ENCODE measurements around the gene OSBPL2.

The OSBPL2 gene

DNA sequence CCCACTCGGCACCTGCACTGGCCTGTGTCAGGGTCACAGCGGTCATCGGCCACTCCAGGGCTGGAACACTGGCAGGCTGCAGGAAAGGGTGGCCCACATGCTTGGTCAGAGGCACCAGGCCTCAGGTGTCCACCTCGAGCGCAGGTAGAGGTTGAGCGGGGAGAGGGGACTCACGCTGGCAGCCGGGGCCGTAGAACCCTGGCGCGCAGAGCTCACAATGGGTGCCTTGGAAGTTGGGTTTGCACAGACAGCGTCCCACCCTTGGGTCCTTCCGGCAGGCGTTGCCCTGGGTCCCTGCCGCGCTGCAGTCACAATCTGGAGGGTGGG is 99.9 kb downstream of the OSBPL2 start:
- no peak for FAIRE-seq
- no peak for DNase-seq (ENCODE audit: insufficient read length)
- no peak for TF ChIP-seq TAF1 (IDR thresholded peaks at IDR 0.05; ENCODE audit: borderline replicate concordance, low read depth, low read length)

DNA sequence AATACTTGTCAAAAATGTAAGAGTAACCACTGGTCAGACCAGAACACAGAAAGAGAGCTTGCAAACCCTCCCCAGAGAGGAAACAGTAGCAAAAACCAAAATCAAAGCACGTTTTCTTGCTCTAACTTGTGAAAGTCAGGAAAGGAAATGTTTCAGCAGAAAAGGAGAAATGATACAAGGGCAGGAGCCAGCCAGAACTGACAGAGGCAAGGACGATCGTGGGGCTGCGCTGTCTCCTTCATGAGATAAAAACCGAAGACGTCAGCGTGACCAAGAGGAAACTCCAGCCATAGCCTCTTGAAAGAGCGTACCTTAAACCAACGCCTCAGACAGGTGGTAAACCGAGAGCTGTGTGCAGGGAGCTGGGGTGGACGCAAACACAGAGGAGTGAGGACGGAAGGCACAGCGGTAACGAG is 101.3 kb downstream of the OSBPL2 start:
- no peak for DNase-seq (ENCODE audit: insufficient read length)
- TF ChIP-seq POLR2AphosphoS5 (IDR thresholded peaks at IDR 0.05; ENCODE audit: low read depth, low read length) (no peak), POLR2A (IDR thresholded peaks at IDR 0.05; ENCODE audit: low read depth, low read length) (no peak; the same call in 1 of the 2 replicates), TAF1 (IDR thresholded peaks at IDR 0.05; ENCODE audit: borderline replicate concordance, low read depth, low read length) (no peak)
- FAIRE-seq, result peak; percentile 95

DNA sequence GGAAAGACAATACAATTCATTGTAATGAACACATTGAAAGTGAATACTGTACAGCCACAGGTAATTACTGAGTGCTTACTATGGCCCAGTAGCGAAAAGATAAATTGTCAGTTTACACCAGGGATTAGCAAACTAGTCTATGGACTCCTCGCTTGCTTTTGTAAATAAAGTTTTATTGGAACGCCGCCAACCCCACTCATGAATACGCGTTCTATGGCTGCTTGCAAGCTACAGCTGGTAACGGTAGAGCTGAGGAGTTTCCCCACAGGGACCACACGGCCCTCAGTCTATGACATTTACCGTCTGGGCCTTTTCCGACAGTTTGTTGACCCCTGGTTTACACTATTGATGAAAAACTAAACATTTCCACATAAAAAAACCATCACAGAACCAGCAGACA is 104.6 kb downstream of the OSBPL2 start:
- DNase-seq (ENCODE audit: insufficient read length) (no peak), FAIRE-seq (no peak)
- TF ChIP-seq POLR2A (IDR thresholded peaks at IDR 0.05; ENCODE audit: low read depth, low read length) (no peak), TAF1 (IDR thresholded peaks at IDR 0.05; ENCODE audit: borderline replicate concordance, low read depth, low read length) (no peak), POLR2AphosphoS5 (IDR thresholded peaks at IDR 0.05; ENCODE audit: low read depth, low read length) (no peak)

DNA sequence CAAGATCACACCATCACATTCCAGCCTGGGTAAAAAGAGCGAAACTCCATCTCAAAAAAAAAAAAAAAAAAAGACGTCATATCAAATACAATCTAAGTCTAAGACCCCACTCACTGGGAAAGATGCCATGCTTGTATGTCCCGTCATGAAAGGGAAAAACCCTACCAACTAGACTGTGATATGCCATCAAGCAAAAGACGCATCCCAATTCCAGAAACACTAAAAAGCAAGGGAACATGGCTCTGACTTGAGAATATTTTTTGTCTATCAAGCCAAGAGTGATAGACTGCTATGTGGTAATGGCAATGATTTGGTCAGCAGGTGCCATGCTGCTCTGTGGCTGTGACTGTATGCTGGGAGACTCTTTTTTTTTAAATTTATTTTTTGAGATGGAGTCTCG is 105.8 kb downstream of the OSBPL2 start:
- FAIRE-seq (no peak), DNase-seq (ENCODE audit: insufficient read length) (no peak)
- no peak for TF ChIP-seq POLR2AphosphoS5 (IDR thresholded peaks at IDR 0.05; ENCODE audit: low read depth, low read length)
- no peak for TF ChIP-seq TAF1 (IDR thresholded peaks at IDR 0.05; ENCODE audit: borderline replicate concordance, low read depth, low read length)
- no peak for TF ChIP-seq POLR2A (IDR thresholded peaks at IDR 0.05; ENCODE audit: low read depth, low read length)

DNA sequence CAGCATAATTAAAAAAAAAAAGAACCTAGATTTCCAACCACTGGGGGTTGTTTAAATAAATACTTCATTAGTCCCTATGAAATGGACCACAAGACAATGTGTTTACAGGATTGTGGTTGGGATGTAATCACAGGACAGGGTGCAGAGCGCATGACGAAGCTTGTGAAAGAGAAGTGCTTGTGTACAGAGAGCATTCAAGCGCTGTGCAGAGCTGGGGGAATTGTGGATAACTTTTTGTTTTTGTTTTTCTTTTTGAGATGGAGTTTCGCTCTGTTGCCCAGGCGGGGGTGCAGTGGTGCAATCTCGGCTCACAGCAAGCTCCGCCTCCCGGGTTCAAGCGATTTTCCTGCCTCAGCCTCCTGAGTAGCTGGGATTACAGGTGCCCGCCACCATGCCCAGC is 106.5 kb downstream of the OSBPL2 start:
- DNase-seq (ENCODE audit: insufficient read length) (no peak), FAIRE-seq (no peak)
- no peak for TF ChIP-seq TAF1 (IDR thresholded peaks at IDR 0.05; ENCODE audit: borderline replicate concordance, low read depth, low read length)
- TF ChIP-seq POLR2AphosphoS5 (IDR thresholded peaks at IDR 0.05; ENCODE audit: low read depth, low read length), result no peak
- no peak for TF ChIP-seq POLR2A (IDR thresholded peaks at IDR 0.05; ENCODE audit: low read depth, low read length)
